Pancreas (tissue), 10 donors: Measurements from ENCODE around the gene METTL1. TPM values are rescaled to one million over a fixed set of nuclear protein-coding genes. Genes with fewer than 3 reads are reported as not detected.

ENCODE experiments used
- ATAC-seq, 4 donors: fragments of 200-7000 bp; cut with Tn5 transposase; one replicate each; pipeline versions ENCODE4 v1.8.0 to v1.9.1; 2020; ENCODE audit warnings: mild to moderate bottlenecking in 4 of 4, moderate library complexity in 4 of 4
- DNase-seq, 6 donors: peaks; one replicate each; pipeline ENCODE4 v3.0.0-alpha.2; 2020
- FAIRE-seq: peaks from 2 replicates; lab custom pipeline; 2012; peaks lifted over from hg19 to GRCh38; lab: Jason Lieb, UNC
- H3K27ac ChIP-seq, 4 donors: fragments of 200-600 bp; sonication (generic); 1 replicate in 3 of 4; 2 replicates in 1 of 4; pipeline versions ENCODE4 v1.5.0 to v1.8.0; 2020
- H3K27me3 ChIP-seq, 4 donors: fragments of 200-600 bp; one replicate each; pipeline ENCODE4 v1.8.0; 2021
- H3K36me3 ChIP-seq, 3 donors: fragments of 200-600 bp; sonication (generic) in 1 of 3; one replicate each; pipeline versions ENCODE4 v1.5.0 to v1.8.0; 2020 to 2021
- H3K4me1 ChIP-seq, 3 donors: fragments of 200-600 bp; one replicate each; pipeline ENCODE4 v1.8.0; 2021
- H3K4me3 ChIP-seq, 4 donors: fragments of 200-600 bp; sonication (generic) in 2 of 4; one replicate each; pipeline versions ENCODE4 v1.5.0 to v1.8.0; 2020 to 2021
- H3K9me3 ChIP-seq, 4 donors: fragments of 200-600 bp; one replicate each; pipeline ENCODE4 v1.8.0; 2021
- CTCF ChIP-seq, 4 donors: fragments of 200-600 bp; sonication (generic) in 3 of 4; IDR thresholded peaks; one replicate each; pipeline versions ENCODE4 v1.5.0 to v1.8.0; 2021; ENCODE audit warnings: antibody characterized with exemption in 4 of 4
- WGBS, 2 donors: extraction: QIAGEN DNeasy Blood & Tissue Kit; methylation state at CpG; one replicate each; pipeline ENCODE4 v1.1.7; 2013; 5-methylcytosine and 5-hydroxymethylcytosine counted together
- intact Hi-C, 3 donors: fragments of 100-400 bp; cut with DNase I; formaldehyde crosslinking; loops; one replicate each; pipeline versions ENCODE4 v1.11.1 to v1.14.2; 2022
- polyA plus RNA-seq, 2 donors: library from polyadenylated mRNA; stranded (reverse); fragments of 200-250 nt; gene quantifications; one replicate each; pipeline ENCODE4 v1.2.3, GENCODE V29; 2013
- total RNA-seq, 6 donors: library from RNA; stranded (reverse); fragmentation: NEBNext Ultra II Directional in 4 of 6; extraction: Animal tissue kit (Norgen Biotek cat#: 25700) in 4 of 6; gene quantifications; one replicate each; pipeline versions ENCODE4 v1.2.1 to v1.2.4, GENCODE V29; 2021 to 2023
- donor health status: healthy with polysubstance abuse.
- donor health status: DM: no; HTN: no; CAD: no; lungs with moderate emphysema.
- donor health status: DM: no; HTN: no; CAD: no.
- donor health status: control.
- donor health status: control.
- donor health status: Bipolar disorder and iron deficiency.
- donor health status: DM: yes; HTN: yes; CAD: no.
- donor health status: DM: no; HTN: no; CAD: no.
- donor health status: DM: no; HTN: no; CAD: no.
- donor health status: DM: yes; HTN: yes; CAD: no.

The METTL1 gene
- total and polyA plus RNA-seq, 8 donors = 11.5 to 55.9 (median 23.0) TPM

GRCh38 chr12:57770734-57771133, 1.2 kb downstream of the METTL1 start:
- Histone ChIP-seq H3K4me3 (peak overlapping the region in 1 of 4 donors; percentile 69), H3K27me3 (no peaks in the 10 kb centered on the region), H3K27ac (no peak overlapping the region), H3K9me3 (no peaks in the 10 kb centered on the region), H3K36me3 (no peaks in the 10 kb centered on the region), H3K4me1 (peaks cover 13 to 21% (median 15%) of the 10 kb centered on the region in 3 donors)
- no peak for TF ChIP-seq CTCF (IDR thresholded peaks at IDR 0.05)
- intact Hi-C loops = no loop called here
- no peak for DNase-seq
- no peak for ATAC-seq
- 64 to 72% methylated on average over 4 of the region's 4 CpGs for WGBS, 2 donors
- no peak for FAIRE-seq

GRCh38 chr12:57769594-57769993, 2.3 kb downstream of the METTL1 start:
- Histone ChIP-seq H3K9me3 (no peaks in the 10 kb centered on the region), H3K4me1 (peaks cover 13 to 20% (median 15%) of the 10 kb centered on the region in 3 donors), H3K4me3 (no peak overlapping the region), H3K36me3 (no peaks in the 10 kb centered on the region), H3K27me3 (no peaks in the 10 kb centered on the region), H3K27ac (no peak overlapping the region)
- ATAC-seq = no peak
- WGBS, 2 donors = 91 to 94% methylated on average over 11 of the region's 11 CpGs
- DNase-seq = no peak
- intact Hi-C loops = no loop called here
- no peak for FAIRE-seq
- TF ChIP-seq CTCF (IDR thresholded peaks at IDR 0.05) = no peak

GRCh38 chr12:57767876-57768275, 4.0 kb downstream of the METTL1 start:
- peaks cover 8 to 14% (median 13%) of the 10 kb centered on the region in 3 donors for H3K4me1 ChIP-seq
- no peak for TF ChIP-seq CTCF (IDR thresholded peaks at IDR 0.05)
- intact Hi-C loops = no loop called here
- WGBS, 2 donors = 87 to 93% methylated on average over 3 of the region's 3 CpGs
- ATAC-seq (no peak), FAIRE-seq (no peak), DNase-seq (no peak)
- no peak overlapping the region for H3K27ac ChIP-seq
- no peaks in the 10 kb centered on the region for H3K9me3 ChIP-seq
- no peaks in the 10 kb centered on the region for H3K27me3 ChIP-seq
- no peak overlapping the region for H3K4me3 ChIP-seq
- no peaks in the 10 kb centered on the region for H3K36me3 ChIP-seq

GRCh38 chr12:57767305-57767698, 4.6 kb downstream of the METTL1 start:
- intact Hi-C loops = no loop called here
- FAIRE-seq = no peak
- H3K27me3 ChIP-seq = no peaks in the 10 kb centered on the region

More at GRCh38 chr12:57767305-57767698, 4.6 kb downstream of the METTL1 start:
- Histone ChIP-seq H3K27ac (no peak overlapping the region), H3K36me3 (no peaks in the 10 kb centered on the region), H3K4me3 (no peak overlapping the region), H3K4me1 (peaks cover 8 to 14% (median 13%) of the 10 kb centered on the region in 3 donors), H3K9me3 (no peaks in the 10 kb centered on the region)
- TF ChIP-seq CTCF (IDR thresholded peaks at IDR 0.05) = no peak
- DNase-seq = no peak
- no peak for ATAC-seq
